ENCODE results near the gene SYT9.
"Not testable (repeated sequence)": the region's sequence is repeated elsewhere in the genome, so short reads cannot be mapped to it uniquely, and the experiment has no call there.

Gene SYT9

GRCh38 chr11:7272373-7272772 lies 20.7 kb downstream of the SYT9 start:
- DNase-seq (ENCODE audit: low spot score) = no peak

DNA sequence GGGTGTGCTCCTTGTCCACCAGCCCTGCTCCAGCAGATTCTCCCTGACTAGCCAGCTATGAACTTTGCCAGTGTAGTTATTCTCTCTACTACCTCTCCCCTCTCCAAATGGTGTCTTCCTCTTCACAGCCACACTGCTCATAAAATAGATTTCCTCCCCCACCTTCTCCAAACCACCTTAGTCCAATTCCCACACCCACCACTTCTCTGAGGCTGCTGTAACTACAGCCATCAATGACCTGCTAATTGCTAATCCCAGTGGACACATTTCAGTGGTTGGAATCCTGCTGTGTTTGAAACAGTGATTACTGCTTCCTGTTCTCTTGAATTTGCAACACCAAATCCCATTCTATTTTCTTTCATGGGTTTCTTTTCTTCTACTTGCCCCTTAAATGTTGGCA lies 23.4 kb downstream of the SYT9 start:
- DNase-seq (ENCODE audit: low spot score) = no peak

- peak; percentile 48 for DNase-seq (ENCODE audit: low spot score)
These were observed 26.7 kb downstream of the SYT9 start for GRCh38 chr11:7278314-7278917.

DNA sequence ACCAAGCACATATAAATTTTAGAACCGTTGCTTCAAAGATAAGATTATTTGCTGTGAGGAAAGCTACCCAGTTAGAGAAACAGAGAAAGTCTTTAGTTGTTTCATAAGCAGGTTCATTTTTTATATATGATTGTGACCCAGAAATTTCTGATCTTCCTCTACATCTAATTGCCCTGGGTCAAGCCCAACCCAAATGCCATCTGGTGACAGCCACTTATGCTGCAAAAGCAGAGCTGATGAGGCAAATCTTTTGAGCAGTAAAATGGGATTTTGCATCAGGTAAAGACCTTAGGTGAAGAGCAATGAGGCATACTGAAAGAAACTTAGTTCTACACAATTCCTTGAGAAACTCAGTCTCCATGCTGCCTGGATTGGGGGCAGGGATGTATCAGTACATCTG lies 28.0 kb downstream of the SYT9 start:
- no peak for DNase-seq (ENCODE audit: low spot score)

DNA sequence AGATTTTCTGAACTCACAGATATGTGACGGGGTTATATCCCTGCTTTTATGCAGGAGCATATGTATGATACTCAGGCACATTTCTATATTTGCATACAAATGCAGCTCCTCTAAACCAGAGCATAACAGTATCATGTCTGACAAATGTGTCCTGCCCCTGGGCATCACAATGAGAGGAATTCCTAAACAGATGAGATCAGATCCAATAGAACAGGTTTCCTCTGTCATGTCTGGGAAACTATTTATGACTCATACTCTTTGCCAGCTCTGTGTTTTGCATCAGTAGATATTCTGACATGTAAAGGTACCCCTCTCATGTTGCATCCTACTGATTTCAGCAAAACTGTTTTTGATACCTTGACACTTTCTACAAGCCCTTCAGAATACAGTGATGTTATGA lies 29.4 kb downstream of the SYT9 start:
- no peak for DNase-seq (ENCODE audit: low spot score)

DNA sequence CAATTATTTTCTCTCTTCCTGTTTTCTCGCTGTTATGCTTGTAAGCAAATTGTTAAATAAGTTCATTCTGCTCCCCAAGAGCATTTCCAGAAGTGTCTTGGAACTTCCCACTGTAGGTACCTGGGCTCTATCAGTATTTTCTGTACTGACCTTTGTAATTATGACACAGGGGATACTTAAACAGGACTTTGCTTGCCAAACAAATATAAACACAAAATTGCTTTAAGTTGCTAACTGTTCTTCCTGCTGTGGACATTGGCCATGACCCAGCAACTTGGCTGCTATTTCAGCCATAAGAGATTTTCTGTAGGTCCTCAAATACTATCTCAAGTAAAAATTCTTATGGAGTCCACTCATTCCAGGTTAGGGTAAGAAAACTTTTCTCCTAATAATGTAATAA lies 30.1 kb downstream of the SYT9 start:
- no peak for DNase-seq (ENCODE audit: low spot score)

GRCh38 chr11:7286178-7286577 lies 34.5 kb downstream of the SYT9 start:
- no peak for DNase-seq (ENCODE audit: low spot score)

GRCh38 chr11:7291100-7291829 lies 39.6 kb downstream of the SYT9 start:
- no peak for DNase-seq (ENCODE audit: low spot score)

GRCh38 chr11:7292922-7293321 lies 41.2 kb downstream of the SYT9 start:
- no peak for DNase-seq (ENCODE audit: low spot score)

GRCh38 chr11:7299393-7299792 lies 47.7 kb downstream of the SYT9 start:
- no peak for DNase-seq (ENCODE audit: low spot score)

- no peak for DNase-seq (ENCODE audit: low spot score)
These were observed 48.6 kb downstream of the SYT9 start for GRCh38 chr11:7300281-7300680.

GRCh38 chr11:7303146-7303545 lies 51.4 kb downstream of the SYT9 start:
- DNase-seq (ENCODE audit: low spot score) = no peak

DNA sequence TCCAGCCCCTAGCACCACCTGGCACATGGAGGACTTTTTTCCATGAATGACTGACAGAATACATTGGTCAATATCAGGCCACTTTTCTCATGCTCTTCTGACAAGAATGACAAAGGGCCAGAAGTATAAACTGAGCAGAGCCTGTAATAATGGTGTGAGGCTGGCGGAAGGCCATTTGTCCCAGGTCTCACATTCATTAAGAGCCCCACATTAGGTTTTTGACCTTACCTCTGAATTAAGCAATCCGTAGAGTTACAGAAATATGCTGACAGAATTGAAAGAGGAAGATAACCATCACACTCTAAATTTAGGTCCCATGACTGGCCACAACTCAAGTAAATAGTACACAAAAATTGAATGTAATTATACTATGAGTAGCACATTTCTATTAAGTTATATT lies 55.2 kb downstream of the SYT9 start:
- DNase-seq (ENCODE audit: low spot score) = no peak

GRCh38 chr11:7307836-7308235 lies 56.1 kb downstream of the SYT9 start:
- DNase-seq (ENCODE audit: low spot score) = no peak

DNA sequence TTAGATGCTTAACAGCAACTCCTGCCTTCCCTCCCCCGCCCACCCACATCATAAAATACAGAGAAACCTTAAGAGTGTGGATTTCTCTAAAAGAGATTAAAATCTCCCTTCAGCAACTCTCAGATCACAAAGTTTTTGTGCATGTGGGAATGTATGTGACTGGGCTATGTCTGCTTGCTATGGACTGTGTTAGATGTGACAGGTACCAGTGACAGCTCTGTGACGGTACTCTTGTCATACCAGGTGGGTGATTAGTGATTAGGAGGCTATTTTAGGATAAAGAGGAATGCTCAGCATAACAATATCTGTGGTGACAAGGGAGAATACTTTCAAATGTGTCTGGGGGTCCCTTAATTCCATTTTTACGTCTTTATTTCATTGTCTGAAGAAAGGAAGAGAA lies 60.2 kb downstream of the SYT9 start:
- no peak for DNase-seq (ENCODE audit: low spot score)

- no peak for DNase-seq (ENCODE audit: low spot score)
These were observed 63.3 kb downstream of the SYT9 start for GRCh38 chr11:7314811-7315604.

- no peak for DNase-seq (ENCODE audit: low spot score)
These were observed 67.8 kb downstream of the SYT9 start for GRCh38 chr11:7319501-7319900.

DNA sequence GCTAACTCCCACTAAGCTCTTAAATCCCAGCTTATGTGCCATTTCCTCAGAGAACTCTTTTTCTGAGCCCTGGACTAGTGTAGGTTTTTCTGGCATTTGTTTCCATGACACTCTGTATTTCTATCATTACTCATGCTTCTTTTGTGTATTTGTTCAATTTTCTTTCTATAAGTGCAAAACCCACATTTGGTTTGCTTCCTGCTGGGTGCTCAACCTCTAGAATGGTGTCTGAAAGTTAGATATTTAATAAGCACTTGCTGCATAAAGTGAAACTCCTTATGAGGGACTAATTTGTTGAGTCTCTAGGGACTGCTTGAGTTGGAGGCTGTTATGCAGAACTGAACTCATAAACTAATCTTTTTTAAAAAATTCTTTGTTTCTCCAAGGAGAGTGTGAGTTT lies 68.6 kb downstream of the SYT9 start:
- no peak for DNase-seq (ENCODE audit: low spot score)

DNA sequence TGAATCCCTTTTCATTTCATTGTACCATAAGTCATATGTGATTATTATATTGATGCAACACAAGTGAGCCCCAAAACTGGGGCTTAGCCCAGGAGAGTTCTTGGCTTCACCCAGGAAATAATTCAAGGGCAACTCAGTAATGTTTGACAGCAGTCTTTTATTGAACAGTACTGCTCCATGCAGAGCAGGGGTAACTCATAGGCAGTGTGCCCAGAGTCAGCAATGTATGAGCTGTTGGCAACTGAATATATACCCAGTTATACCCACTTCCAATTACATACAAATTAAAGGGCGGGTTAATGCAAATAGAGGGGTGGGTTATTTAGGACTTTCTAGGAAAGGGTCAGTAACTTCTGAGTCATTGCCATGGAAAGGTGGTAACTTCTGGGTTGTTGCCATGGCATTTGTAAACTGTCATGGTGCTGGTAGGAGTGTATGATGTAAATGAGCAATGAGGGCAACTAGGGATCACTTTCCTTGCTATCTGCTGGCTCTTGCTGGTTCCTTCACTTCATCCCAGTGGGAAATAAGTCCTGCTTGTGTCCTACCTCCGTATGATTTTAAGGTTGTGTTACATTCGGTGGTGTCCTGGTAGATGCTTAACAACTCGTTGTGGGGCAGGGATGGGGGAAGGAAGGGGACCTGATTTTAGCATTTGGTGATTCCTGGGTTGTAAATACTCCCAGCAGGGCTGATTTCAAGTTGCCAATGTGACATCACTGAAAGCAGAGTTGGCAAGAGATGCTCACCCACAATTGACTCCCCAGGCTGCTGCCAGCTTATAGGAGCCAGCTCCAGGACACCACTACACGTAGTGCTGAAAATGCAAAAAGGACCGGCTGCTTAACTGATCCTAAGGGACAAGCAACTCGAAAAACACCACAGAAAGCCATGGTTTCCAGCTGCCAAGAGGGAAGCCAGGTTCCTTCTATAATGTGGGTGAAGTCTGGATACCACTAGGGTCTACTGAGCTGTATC lies 70.1 kb downstream of the SYT9 start:
- DNase-seq (ENCODE audit: low spot score) = no peak

- no peak for DNase-seq (ENCODE audit: low spot score)
These were observed 80.7 kb downstream of the SYT9 start for GRCh38 chr11:7332451-7332850.

GRCh38 chr11:7332962-7333361 lies 81.3 kb downstream of the SYT9 start:
- no peak for DNase-seq (ENCODE audit: low spot score)

- not testable (repeated sequence) for DNase-seq (ENCODE audit: low spot score)
These were observed 83.7 kb downstream of the SYT9 start for GRCh38 chr11:7335442-7335841.

All from AG08395 (cell line).